HEK293T (cell line): ENCODE data around the gene LAMC2.

Experiments used
- BHLHE40 ChIP-seq: fragments of 450-650 bp; IDR thresholded peaks from 2 replicates; pipeline ENCODE4 v1.6.1; 2016; ENCODE audit warnings: mild to moderate bottlenecking, moderate library complexity, borderline replicate concordance
- ELF4 ChIP-seq: fragments of 450-650 bp; IDR thresholded peaks from 2 replicates; pipeline ENCODE4 v1.6.1; 2017; ENCODE audit warnings: antibody characterized with exemption
- FOXA1 ChIP-seq: fragments of 450-650 bp; IDR thresholded peaks from 2 replicates; pipeline ENCODE4 v1.6.1; 2016; ENCODE audit warnings: mild to moderate bottlenecking
- FOXK2 ChIP-seq: fragments of 450-650 bp; IDR thresholded peaks from 2 replicates; pipeline ENCODE4 v1.6.1; 2016; ENCODE audit warnings: mild to moderate bottlenecking
- FOXM1 ChIP-seq: fragments of 450-650 bp; IDR thresholded peaks from 2 replicates; pipeline ENCODE4 v1.6.1; 2017; ENCODE audit warnings: mild to moderate bottlenecking, borderline replicate concordance
- L3MBTL2 ChIP-seq: fragments of 450-650 bp; conservative IDR thresholded peaks from 2 replicates; pipeline ENCODE4 v1.6.1; 2016; ENCODE audit warnings: mild to moderate bottlenecking
- NFRKB ChIP-seq: fragments of 450-650 bp; IDR thresholded peaks from 2 replicates; pipeline ENCODE4 v1.6.1; 2016; ENCODE audit warnings: mild to moderate bottlenecking, moderate library complexity
- SP1 ChIP-seq: fragments of 450-650 bp; IDR thresholded peaks from 2 replicates; pipeline ENCODE4 v1.6.1; 2017
- SUZ12 ChIP-seq: fragments of 450-650 bp; IDR thresholded peaks from 2 replicates; pipeline ENCODE4 v1.6.1; 2016; ENCODE audit warnings: mild to moderate bottlenecking
- TARDBP ChIP-seq: fragments of 450-650 bp; IDR thresholded peaks from 2 replicates; pipeline ENCODE4 v1.6.1; 2016
- ZNF384 ChIP-seq: fragments of 450-650 bp; IDR thresholded peaks from 2 replicates; pipeline ENCODE4 v1.6.1; 2016

DNA sequence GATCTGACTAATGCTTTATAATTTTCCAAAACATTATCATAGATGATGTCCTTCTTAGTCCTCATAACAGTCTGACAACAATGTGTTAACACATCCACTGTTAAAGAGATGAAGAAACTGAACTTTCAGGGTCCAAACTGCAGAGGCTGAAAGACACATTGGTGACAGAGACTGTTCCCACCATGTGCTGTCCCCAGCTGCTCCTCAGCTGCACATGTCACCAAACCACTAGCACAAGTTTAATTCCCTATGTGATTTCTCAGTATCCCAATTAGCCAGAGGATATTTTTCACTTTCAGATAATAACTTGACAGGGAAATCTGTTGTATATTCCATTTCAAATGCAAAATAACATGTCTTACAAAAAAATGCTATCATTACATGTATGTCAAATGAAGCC, 24.6 kb downstream of the LAMC2 start:
- TF ChIP-seq SUZ12 (no peak), SP1 (no peak), FOXM1 (no peak), NFRKB (no peak), BHLHE40 (no peak), FOXA1 (no peak), L3MBTL2 (no peak), ELF4 (no peak), ZNF384 (no peak), TARDBP (no peak), FOXK2 (no peak)
